SHP77 (cell line): ENCODE data around the gene ZNF230.

Experiments used
- DNase-seq, 2 experiments: peaks; one replicate each; lab custom pipeline; 2025; lab: John Stamatoyannopoulos, UW

Gene ZNF230

DNA sequence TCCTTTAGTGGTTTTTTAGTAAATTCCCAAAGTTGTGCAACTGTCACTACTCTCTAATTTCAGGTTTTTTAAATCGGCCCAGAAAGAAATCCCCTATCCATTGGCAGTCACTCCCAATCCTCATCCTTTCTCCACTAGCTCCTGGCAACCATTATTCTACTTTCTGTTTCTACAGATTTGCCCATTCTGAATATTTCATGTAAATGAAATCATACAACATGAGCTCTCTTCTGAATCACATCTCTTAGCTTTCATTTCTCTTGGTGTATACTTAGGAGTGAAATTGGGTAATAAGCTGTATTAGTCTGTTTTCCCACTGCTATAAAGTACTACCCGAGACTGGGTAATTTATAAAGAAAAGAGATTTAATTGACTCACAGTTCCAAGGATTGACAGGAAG is 39.4 kb downstream of the ZNF230 start:
- no peak for DNase-seq

DNA sequence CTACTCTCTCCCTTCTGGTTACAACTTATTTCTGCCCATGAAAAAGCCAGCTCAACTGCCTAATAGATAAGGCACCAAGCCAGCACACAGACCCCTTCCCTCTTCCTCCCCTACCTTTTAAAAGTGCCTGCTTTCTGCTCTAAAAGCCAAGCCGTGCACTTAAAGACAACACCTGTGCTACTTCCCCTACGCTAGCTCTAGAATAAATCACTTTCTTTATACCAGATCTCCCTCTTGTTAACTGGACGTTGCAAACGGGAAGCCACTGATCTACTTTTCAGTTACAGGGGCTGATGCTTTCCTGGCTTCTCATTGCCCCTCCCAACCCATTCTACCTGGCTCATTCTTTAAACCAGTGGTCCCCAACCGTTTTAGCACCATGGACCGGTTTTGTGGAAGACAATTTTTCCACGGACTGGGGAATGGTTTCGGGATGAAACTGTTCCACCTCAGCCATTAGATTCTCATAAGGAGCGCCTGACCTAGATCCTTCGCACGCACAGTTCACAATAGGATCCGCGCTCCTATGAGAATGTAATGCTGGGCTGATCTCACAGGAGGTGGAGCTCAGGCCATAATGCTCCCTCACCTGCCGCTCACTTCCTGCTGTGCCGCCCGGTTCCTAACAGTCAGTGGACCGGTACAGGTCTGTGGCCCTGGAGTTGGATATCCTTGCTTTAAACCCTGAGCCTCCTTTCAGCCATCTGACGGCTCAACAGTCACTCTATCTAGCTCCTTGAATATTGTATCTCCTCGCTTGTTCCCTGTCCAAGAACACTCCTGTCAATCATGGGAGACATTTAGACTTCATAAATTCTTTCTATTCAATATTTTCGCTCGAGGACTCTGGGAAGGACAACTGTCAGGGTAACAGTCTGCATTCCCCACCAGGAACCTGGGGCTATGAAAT is 48.2 kb downstream of the ZNF230 start:
- no peak for DNase-seq

DNA sequence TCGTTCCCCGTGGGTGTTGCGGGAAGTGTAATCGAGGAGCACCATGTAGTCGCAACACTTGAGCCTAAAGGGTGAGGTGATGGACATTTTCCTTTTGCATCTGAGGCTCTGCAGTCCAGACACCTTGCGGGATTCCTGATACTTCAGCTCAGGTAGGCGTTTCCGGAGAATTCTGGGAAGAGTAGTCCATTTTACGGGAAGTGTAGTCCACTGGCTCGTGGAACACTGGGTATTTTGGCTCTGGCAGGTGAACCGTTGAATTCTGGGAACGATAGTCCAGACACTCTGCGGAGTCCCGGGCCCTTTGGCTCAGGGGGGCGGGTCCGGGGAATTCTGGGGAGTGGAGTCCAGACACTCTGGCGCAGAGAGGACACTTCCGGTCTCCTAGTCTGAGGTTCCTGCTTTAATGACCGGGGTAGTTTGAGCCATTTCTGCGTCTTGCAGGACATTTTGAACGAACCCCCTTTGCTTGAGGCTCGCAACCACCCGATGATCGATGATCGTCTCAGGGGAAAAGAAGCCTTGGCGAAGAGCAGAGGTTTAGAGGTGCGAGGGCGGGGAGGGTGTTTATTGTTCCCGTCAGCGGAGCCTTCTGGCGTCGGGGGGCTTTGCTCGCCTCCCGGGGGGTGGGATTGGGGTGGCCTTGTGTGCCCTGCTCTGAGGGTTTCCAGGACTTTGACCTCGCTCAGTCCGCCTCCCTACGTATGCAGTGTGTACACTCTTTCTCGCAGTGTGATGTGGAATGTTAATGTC is 49.1 kb downstream of the ZNF230 start, which contains the start of gene ZNF223:
Gene ZNF223 (plus strand): TSS at position 387 of the 753 bp plus-strand sequence. CDS start 3,141 bp downstream, outside the sequence.
- DNase-seq, result peak; percentile 84 to 85

DNA sequence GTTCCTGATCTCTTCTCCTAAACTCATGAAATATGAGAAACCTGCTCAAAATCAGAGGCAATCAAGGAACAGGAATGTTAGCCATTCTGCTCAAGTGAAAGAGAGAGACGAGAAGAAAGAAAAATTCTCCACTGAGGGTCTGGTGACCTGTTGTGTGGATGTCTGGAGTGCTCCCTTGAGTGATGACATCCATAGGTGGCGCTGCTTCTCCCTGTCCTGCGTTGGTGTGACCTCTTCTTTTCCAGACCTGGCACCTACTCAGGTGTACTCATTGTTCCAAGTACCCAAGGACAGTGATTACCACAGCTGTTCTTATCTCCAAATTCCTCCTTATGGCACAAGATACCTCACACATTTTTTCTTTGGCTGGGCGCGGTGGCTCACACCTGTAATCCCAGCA is 53.1 kb downstream of the ZNF230 start:
- DNase-seq, result no peak

DNA sequence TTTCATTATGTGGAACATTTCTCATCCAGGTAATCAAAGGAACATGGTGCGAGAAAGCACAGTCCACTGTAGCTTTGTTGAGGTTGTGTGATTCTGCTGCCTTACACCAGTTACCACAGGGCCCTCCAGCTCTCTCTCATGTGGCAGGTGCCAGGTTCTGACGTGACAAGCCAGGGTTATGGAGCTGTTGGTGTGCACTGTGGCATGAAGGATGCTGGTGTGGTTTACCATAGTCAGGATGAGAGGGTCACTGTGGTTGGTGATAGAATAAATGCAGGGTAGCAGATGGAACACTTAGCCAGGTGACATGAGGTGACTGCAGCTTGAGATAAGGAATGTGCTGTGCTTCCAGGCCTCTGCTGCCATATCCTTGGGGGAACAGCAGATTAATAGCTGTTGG is 56.5 kb downstream of the ZNF230 start:
- DNase-seq, result no peak

DNA sequence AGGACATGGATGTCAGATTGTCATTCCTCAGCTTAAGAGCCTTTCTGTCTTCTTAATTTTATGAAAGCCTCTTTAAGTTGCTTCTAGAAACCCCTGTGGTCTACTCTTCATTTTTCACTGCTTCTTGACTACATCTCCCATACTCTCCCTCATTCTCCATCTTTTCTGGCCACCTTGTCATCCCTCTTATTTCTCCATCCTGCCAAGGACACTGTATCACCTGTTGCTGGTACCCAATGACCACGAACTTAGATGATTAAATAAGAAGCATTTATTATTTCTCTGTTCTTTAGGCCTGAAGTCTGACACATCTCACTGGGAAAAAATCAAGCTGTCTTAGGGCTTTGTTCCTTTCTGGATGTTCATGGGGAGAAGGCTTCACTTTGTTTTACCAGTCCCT is 58.3 kb downstream of the ZNF230 start:
- no peak for DNase-seq
